GM19023 (cell line): ENCODE data around the gene SPTAN1.
A peak's percentile ranks its signal among the peaks of the same experiment; 100 is the strongest.
"Not testable (repeated sequence)": the region's sequence is repeated elsewhere in the genome, so short reads cannot be mapped to it uniquely, and the experiment has no call there.

Experiments
- ATAC-seq: cut with Tn5 transposase; IDR thresholded peaks from one replicate; pipeline ENCODE4 v1.9.1; 2021; ENCODE audit warnings: mild to moderate bottlenecking, moderate library complexity; ENCODE audit not compliant: unreplicated experiment

SPTAN1 gene

DNA sequence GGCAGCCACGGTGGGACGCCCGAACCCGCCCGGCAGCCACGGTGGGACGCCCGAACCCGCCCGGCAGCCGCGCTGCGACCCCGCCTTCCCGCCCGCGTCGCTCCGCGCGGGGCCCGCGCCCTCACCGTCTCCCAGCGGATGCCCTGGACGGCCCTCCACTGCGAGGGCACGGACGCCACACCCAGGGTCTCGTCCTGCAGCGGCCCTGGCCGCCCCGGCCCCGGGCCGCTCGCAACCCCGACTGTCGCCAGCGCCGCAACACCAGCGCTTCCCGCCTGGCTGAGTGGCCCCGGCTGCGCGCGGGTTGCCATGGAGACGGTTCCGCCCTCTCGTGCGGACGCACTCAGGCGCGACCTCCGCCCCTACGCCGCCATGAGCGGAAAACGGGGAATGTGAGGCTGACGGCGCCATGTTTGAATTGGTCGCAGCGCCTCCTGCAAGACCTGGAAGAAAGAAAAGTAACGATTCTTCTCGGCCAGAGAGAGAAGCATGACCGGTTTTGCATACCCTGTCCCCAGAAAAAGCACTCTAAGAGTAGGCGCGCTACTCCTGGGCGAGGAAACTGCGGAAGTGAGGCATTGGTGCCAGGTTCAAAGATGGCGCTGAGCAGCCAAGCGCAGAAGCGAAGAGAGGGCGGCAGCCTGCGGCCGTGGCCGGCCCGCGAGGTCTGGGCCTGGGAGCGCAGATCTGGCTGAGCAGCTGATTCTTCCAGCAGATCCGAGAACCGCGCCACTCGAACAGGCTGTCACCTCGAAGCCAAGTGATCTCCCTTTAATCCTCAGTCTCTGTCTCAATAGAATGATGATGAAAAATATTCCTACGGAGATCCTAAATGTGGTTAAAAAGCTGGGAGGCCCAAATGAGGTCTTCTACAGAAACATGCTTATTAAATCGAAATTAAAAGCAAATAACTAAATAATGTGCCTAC, 104.3 kb downstream of the SPTAN1 start, which contains the start of gene DYNC2I2:
Gene DYNC2I2, minus strand, starts transcription at position 432 of the 928 bp plus-strand sequence. Its CDS starts 121 bp downstream, at position 311.
- ATAC-seq, result peak; percentile 65

- ATAC-seq, result no peak
Observed at GRCh38 chr9:128657344-128657704, 104.9 kb downstream of the SPTAN1 start.

- no peak for ATAC-seq
Observed at GRCh38 chr9:128657796-128658195, 105.4 kb downstream of the SPTAN1 start.

DNA sequence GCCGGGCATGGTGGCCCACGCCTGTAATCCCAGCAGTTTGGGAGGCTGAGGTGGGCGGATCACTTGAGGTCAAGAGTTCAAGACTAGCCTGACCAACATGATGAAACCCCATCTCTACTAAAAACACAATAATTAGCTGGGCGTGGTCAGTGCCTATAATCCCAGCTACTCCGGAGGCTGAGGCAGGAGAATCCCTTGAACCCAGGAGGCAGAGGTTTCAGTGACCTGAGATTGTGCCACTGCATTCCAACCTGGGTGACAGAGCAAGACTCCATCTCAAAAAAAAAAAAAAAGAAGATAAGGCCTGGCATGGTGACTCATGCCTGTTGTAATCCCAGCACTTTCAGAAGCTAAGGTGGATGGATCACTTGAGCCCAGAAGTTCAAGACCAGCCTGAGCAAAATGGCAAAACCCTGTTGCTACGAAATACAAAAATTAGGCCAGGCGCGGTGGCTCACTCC, 114.1 kb downstream of the SPTAN1 start:
- not testable (repeated sequence) for ATAC-seq

DNA sequence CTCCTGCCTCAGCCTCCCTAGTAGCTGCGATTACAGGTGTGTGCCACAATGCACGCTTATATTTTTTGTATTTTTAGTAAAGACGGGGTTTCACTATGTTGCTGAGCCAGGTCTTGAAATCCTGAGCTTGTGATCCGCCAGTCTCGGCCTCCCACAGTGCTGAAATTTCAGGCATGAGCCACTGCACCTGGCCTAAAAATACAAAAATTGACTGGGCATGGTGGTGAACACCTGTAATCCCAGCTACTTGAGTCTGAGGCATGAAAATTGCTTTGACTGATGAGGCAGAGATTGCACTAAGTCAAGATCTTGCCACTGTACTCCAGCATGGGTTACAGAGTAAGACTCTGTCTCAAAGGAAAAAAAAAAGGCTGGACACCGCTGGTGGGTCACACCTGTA, 117.4 kb downstream of the SPTAN1 start:
- ATAC-seq, result no peak

DNA sequence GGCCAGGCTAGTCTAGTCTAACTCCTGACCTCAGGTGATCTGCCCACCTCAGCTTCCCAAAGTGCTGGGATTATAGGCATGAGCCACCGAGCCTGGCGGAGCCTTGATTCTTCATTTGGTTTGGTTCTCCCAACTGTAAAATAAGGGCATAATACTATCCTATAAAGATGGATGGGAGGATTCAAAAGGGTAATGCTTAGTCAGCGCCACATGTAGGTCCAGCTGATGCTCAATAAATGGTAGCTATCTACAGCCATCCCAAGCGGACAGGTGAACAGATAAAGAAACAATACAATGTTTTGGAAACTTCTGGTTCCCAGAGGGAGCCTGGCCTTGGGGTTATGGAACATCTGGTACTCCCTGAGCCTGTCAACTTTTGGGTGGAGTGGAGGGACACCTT, 123.0 kb downstream of the SPTAN1 start:
- no peak for ATAC-seq

DNA sequence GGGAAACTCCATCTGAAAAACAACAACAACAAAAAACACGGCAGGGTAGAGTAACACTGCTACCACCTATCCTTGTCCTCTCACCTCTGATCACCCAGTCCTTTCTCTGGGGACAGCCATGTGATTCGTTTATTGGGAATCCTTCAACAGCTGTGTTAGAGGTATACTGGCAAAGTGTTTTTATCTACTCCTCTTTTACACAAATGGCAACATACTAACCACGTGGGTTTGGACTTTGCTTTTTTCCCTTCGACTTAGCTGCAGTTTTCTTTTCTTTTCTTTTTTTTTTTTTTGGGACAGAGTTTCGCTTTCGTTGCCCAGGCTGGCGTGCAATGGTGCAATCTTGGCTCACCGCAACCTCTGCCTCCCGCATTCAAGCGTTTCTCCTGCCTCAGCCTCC, 125.4 kb downstream of the SPTAN1 start:
- ATAC-seq, result no peak
